ENCODE measurements around the gene C16orf92. TPM values are rescaled to one million over a fixed set of nuclear protein-coding genes. Genes with fewer than 3 reads are reported as not detected.

C16orf92 gene
- total RNA-seq, 4 donors from 2014 or later, result not detected

DNA sequence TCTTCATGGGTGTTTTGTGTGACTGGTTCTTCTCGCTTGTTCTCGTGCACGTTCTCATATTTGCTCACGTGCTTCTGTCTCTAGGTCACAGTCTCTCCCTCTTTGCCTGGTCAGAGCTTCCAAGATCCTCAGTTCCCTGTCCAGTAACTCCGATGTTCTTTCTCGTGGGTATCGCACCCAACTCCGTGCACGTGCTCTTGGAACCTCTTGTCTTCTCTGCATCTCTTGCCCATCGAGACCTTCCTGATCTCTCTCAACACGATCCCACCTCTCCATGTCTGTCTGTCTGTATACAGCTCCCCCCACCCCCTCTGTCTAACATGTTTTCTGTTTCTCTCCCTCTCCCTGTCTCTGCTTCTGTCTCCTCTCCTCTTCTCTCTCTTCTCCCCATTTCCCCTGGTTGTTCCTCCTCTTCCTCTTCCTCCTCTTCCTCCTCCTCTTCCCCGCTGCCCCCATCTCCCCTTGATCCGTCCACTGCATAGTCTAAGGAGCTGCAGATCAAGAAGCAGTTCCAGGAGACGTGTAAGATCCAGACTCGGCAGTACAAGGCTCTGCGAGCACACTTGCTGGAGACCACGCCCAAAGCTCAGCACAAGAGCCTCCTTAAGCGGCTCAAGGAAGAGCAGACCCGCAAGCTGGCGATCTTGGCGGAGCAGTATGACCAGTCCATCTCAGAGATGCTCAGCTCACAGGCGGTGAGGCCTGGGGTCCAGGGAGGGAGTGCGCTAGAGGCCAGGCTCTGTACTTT, 33.7 kb upstream of the C16orf92 start:
- peaks cover 0 to 8% (median 2%) of the 10 kb centered on the region in 4 donors for H3K4me1 ChIP-seq
- no peaks in the 10 kb centered on the region for H3K27me3 ChIP-seq
- H3K27ac ChIP-seq, result no peak overlapping the region
- no peak for TF ChIP-seq EP300 (IDR thresholded peaks at IDR 0.05)
- no peak for TF ChIP-seq POLR2A (IDR thresholded peaks at IDR 0.05)
- TF ChIP-seq, protein P1, sequence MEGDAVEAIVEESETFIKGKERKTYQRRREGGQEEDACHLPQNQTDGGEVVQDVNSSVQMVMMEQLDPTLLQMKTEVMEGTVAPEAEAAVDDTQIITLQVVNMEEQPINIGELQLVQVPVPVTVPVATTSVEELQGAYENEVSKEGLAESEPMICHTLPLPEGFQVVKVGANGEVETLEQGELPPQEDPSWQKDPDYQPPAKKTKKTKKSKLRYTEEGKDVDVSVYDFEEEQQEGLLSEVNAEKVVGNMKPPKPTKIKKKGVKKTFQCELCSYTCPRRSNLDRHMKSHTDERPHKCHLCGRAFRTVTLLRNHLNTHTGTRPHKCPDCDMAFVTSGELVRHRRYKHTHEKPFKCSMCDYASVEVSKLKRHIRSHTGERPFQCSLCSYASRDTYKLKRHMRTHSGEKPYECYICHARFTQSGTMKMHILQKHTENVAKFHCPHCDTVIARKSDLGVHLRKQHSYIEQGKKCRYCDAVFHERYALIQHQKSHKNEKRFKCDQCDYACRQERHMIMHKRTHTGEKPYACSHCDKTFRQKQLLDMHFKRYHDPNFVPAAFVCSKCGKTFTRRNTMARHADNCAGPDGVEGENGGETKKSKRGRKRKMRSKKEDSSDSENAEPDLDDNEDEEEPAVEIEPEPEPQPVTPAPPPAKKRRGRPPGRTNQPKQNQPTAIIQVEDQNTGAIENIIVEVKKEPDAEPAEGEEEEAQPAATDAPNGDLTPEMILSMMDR (IDR thresholded peaks at IDR 0.05), result no peak
- H3K36me3 ChIP-seq, result peaks cover 10 to 100% (median 41%) of the 10 kb centered on the region in 3 donors
- WGBS, 2 donors, result 83 to 87% methylated on average over 23 of the region's 23 CpGs
- DNase-seq (ENCODE audit: low spot score in 2 of 2), result no peak
- no peak overlapping the region for H3K4me3 ChIP-seq
- H3K9me3 ChIP-seq, result no peaks in the 10 kb centered on the region

DNA sequence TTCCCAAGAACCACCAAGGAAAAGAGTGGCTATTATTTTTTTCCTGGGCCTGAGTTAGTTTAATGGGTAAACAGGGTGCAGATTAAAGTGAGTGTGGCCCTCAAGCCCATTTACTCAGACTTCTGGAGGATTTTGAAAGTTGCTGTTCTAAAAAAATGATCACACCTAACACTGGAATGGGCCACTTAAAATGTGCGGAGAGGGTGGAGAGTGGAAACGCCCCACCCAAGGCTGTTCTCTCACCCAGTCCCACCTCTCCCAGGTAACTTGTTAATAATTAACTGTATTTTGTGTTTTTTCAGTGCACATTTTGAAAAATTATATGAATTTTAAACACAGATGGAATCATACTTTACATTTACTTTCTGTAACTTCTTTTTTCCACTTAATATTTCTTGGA, 33.0 kb upstream of the C16orf92 start:
- Histone ChIP-seq H3K27ac (no peak overlapping the region), H3K9me3 (no peaks in the 10 kb centered on the region), H3K27me3 (no peaks in the 10 kb centered on the region), H3K4me1 (peaks cover 0 to 15% (median 8%) of the 10 kb centered on the region in 4 donors), H3K4me3 (no peak overlapping the region), H3K36me3 (peaks cover 10 to 92% (median 39%) of the 10 kb centered on the region in 3 donors)
- 89 to 100% methylated on average over 2 of the region's 2 CpGs for WGBS, 2 donors
- DNase-seq (ENCODE audit: low spot score in 2 of 2), result no peak
- TF ChIP-seq POLR2A (IDR thresholded peaks at IDR 0.05) (no peak), EP300 (IDR thresholded peaks at IDR 0.05) (no peak)
- TF ChIP-seq, protein P1 (IDR thresholded peaks at IDR 0.05), result no peak

DNA sequence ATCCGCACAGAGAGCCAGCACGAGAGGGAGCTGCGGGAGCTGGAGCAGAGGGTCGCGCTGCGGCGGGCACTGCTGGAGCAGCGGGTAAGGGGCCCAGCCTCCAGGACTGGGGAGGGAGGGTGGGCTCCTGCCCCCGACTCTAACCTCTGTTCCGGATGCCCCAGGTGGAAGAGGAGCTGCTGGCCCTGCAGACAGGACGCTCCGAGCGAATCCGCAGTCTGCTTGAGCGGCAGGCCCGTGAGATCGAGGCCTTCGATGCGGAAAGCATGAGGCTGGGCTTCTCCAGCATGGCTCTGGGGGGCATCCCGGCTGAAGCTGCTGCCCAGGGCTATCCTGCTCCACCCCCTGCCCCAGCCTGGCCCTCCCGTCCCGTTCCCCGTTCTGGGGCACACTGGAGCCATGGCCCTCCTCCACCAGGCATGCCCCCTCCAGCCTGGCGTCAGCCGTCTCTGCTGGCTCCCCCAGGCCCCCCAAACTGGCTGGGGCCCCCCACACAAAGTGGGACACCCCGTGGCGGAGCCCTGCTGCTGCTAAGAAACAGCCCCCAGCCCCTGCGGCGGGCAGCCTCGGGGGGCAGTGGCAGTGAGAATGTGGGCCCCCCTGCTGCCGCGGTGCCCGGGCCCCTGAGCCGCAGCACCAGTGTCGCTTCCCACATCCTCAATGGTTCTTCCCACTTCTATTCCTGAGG, 32.0 kb upstream of the C16orf92 start:
- H3K4me1 ChIP-seq, result peaks cover 0 to 15% (median 9%) of the 10 kb centered on the region in 4 donors
- peaks cover 6 to 82% (median 29%) of the 10 kb centered on the region in 3 donors for H3K36me3 ChIP-seq
- H3K9me3 ChIP-seq, result no peaks in the 10 kb centered on the region
- no peak overlapping the region for H3K27ac ChIP-seq
- no peak overlapping the region for H3K4me3 ChIP-seq
- WGBS, 2 donors, result 85 to 93% methylated on average over 26 to 31 of the region's 35 CpGs
- no peaks in the 10 kb centered on the region for H3K27me3 ChIP-seq
- DNase-seq (ENCODE audit: low spot score in 2 of 2), result no peak
- TF ChIP-seq POLR2A (IDR thresholded peaks at IDR 0.05) (no peak), EP300 (IDR thresholded peaks at IDR 0.05) (no peak)
- TF ChIP-seq, protein P1 (IDR thresholded peaks at IDR 0.05), result no peak

DNA sequence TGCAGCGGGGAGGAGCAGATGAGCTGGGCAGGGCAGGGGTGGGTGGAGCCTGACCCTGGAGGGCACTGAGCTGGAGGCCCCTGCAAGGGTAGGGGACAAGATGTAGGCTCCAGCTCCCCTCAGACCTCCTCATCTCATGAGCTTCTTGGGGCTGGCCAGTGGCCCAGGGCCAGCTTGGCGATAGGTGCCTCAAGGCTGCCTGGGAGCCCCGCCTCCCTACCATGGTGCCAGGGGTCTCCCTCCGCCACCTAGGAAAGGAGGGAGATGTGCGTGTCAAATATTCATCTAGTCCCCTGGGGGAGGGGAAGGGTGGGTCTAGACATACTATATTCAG, 31.5 kb upstream of the C16orf92 start:
- Histone ChIP-seq H3K36me3 (peaks cover 6 to 77% (median 26%) of the 10 kb centered on the region in 3 donors), H3K9me3 (no peaks in the 10 kb centered on the region), H3K27me3 (no peaks in the 10 kb centered on the region), H3K4me3 (no peak overlapping the region), H3K27ac (no peak overlapping the region), H3K4me1 (peaks cover 0 to 18% (median 10%) of the 10 kb centered on the region in 4 donors)
- WGBS, 2 donors, result 74 to 75% methylated on average over 4 to 5 of the region's 5 CpGs
- no peak for TF ChIP-seq POLR2A (IDR thresholded peaks at IDR 0.05)
- TF ChIP-seq EP300 (IDR thresholded peaks at IDR 0.05), result no peak
- TF ChIP-seq, protein P1 (IDR thresholded peaks at IDR 0.05), result no peak
- no peak for DNase-seq (ENCODE audit: low spot score in 2 of 2)
